GM18505 (cell line): ENCODE results near the gene AGAP1.

ENCODE experiments used
- ATAC-seq: cut with Tn5 transposase; IDR thresholded peaks from one replicate; pipeline ENCODE4 v1.9.1; 2021; ENCODE audit not compliant: unreplicated experiment
- POLR2A ChIP-seq: IDR thresholded peaks from 4 replicates; pipeline ENCODE4 v1.6.1; 2011; ENCODE audit warnings: borderline replicate concordance; ENCODE audit not compliant: insufficient read depth, insufficient read length; ENCODE audit errors: extremely low read depth

Gene AGAP1

DNA sequence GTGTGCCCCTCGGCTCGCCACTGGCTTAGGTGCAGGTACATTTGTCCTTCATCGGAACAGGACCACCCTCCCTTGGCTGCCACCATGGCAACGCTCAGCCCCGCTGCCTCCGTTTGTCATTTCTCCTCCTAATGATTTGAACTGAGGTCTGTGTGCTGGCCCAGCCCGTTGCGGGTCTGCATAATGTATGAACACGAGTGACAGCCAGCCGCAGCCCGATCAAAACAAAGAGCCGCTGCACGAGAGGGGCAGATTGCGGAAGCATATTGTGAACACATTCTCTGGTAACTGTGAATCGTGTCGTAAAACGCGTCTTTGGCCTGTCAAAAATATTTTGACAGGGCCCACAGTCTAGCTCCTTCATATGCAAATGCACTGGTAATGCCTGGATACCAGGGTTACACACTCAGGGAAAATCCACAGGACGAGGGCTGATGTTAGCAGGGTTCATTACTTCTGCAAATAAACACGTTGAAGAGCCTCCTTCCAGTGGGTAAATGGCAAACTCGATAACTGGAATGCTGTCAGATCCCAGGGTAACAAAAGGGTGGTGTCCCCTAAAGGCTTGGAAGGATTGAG lies 137.0 kb downstream of the AGAP1 start:
- no peak for ATAC-seq

DNA sequence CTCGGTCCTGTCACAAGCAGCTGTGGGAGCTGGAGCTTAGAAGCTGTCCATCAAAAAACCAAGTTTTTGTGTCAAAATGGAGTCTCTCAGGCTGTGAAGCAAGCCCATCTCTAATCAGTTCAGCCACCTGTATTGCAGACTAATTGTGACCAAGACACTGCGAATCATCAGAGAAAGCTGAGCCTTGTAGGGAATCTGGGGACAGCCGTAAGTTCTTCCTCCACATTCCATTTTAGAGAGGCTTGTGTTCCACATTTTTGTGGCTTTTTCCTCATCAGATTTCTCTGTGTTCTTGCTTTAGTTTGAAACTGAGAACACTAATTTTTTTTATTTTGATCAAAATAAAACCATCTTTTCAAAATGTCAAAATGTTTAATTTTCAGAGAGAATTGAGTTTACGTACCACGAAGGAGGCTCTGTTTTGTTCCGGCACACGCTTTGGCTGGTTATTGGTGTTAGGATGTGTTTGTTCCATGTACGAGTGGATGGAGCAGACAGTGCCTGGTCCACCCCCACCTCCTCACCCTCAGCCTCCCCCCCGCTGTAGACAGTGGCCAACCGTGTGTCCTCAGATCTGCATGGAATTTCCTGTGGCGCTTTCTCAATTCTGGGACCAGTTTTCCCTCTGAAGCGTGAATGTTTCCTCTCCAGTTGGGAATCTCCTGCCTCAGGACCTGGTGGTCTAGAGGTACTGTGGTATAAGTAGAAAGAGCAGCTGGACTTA lies 140.8 kb downstream of the AGAP1 start:
- TF ChIP-seq POLR2A = no peak
- no peak for ATAC-seq

More for the DNA sequence above, 137.0 kb downstream of the AGAP1 start:
- TF ChIP-seq POLR2A = no peak

DNA sequence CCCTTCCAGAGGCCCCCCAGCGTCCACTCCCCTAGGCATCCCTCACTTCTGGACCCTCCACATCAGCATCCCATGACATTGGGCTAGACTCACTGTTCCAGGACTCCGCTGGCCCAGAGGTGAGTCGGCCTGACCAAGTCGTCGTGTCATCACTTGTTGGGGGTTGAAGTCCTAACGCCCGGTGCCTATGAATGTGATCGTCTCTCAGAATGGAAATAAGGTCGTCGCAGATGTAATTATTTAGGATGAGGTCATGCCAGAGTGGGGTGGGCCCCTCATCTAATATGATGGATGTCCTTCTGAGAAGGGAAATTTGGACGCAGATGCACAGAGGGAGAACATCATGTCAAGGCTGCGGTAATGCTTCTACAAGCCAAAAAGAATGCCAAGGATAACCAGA lies 142.7 kb downstream of the AGAP1 start:
- TF ChIP-seq POLR2A = no peak
- no peak for ATAC-seq

DNA sequence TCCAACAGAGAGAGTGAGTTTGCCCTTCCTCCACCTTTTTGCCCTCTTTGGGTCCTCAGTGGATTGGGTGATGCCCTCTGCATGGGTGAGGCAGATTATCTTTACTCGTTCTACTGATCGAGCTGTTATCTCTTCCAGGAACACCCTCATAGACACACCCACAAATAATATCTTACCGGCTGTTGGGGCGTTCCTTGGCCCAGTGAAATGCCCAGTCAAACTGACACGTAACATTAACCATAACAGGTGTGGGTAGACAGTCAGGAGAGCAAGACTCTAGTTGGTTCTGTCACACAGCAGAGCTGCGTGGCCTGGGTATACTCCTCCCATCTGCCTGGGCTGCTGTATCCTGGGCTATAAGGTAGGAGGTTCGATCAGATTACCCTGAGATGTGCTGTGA lies 144.1 kb downstream of the AGAP1 start:
- ATAC-seq = no peak
- TF ChIP-seq POLR2A = no peak

DNA sequence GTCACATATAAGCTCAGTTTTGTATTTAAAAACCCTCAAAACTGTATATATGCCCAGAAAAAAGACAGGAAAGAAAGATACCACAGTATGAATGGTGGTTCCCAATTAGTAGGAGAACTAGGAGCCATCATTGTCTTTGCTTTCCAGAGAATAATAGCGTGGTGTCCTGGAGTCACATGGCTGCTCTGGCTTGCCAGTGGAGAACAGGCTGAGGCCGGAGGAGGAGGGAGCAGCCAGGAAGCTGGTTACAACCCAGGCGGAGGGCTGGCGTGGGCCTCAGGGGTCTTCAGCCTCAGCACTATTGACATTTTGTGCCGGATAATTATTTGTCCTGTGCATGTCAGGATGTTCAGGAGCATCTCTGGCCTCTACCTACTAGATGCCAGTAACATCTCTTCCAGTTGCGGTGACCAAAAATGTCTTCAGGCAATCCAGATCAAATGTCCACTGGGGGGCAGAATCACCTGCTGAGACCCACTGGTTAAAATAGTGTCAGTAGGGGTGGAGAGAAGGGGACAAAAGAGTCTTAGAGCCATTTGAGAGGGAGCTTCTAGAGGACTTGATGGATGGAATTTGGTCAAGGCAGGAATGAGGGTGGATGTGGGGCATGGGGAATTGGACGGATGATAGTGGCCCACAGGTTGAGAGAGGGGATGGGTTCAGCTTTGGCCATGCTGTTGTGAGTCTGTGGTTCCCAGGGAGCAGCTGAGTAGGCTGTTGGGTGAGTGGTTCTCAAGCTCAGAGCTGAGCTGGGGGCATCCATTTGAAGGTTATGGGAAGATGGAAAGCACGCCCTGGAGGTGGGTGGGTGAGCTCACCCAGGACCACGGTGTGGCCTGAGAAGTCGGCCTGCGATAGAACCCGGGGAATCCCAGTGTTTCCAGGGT lies 144.9 kb downstream of the AGAP1 start:
- ATAC-seq = no peak
- TF ChIP-seq POLR2A = no peak

DNA sequence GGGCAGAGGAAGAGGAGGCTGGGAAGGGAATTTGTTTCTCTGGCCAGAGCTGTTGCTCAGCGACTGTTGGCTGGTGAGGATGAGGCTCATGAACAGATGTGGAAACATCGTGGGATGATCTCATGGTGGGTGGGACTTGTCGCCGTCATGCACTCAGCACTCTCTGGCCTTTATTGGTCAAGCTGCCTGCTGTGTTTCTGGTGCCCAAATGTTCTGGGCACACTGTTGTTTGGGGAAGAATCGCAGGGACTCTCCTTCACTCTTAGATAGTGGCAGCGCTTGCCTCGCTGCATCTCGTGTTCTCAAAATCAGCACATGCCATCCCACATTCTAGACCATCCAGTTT lies 145.6 kb downstream of the AGAP1 start:
- TF ChIP-seq POLR2A = no peak
- ATAC-seq = no peak

DNA sequence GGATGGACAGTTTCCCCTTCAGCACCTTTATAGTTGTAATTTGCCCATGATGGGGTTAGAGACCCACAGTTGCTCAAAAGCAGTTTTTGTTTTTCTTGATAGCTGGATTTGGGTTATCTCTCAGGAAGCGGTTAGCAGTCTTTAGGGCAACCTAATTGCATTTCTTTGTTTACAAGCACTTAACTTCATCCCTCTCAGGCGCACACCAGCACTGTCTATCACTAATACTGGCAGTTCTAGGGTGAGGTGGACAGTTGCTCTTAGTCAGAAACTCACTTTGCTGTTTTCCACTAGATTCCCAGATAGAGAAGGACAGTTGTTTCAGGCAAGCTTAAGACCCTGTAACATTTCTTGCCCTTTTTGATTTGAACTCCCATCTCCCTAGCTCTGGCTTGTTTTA lies 146.0 kb downstream of the AGAP1 start:
- no peak for TF ChIP-seq POLR2A
- ATAC-seq = no peak

DNA sequence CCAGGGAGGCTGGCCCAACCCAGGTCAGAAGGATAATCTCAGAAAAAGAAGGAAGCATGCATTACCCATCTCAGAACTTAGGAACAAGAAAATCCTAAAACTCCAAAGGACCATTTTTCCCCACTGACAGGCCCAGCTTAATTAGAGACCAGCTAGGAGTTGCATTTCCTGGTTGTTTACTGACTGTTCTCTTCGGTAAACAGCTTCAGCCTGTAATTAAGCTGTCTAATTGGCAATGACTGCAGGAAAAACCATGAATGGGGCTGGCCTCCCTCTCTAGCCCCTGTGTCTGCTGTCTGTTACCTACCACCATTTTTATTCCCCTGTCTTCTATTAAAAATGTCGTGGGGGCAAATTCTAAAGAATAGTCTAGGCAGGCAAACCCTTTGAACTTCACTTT lies 146.5 kb downstream of the AGAP1 start:
- TF ChIP-seq POLR2A = no peak
- ATAC-seq = no peak

DNA sequence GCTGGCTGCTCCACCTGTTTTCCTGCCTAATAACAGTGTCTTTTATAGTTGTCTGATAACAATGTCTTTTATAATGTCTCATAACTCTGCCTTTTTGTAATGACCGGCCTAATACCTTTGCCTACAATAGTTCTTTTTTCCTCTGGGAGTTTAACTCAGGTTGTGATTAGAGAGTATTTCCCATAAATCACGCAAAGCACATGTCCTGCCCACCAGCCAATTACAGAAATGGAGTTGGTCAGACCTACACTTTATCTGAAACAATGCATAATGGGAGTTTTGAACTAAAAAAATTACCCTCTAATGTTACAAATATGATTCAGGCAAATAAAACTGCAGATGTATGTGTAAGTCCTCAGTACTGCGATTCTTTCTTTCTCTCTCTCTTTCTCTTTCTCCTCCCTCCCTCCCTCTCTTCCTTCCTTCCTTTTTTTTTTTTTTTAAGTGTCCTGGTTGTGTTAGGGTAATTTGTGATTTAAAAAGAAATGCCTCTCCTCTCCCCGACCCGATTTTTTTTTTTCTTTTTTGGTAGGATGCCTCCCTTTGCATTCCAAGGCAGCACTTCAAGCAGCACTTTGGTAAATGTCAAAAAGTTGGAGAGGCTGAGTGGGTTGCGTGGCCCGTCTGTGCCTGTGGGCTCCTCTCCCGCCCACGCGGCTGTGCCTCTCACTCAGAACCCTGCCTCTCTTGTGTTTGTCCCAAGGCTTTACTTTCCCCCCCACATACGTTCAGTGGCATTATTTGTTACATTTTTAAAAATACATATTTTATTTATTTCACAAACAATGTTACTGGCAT lies 147.3 kb downstream of the AGAP1 start:
- TF ChIP-seq POLR2A = no peak
- ATAC-seq = no peak

DNA sequence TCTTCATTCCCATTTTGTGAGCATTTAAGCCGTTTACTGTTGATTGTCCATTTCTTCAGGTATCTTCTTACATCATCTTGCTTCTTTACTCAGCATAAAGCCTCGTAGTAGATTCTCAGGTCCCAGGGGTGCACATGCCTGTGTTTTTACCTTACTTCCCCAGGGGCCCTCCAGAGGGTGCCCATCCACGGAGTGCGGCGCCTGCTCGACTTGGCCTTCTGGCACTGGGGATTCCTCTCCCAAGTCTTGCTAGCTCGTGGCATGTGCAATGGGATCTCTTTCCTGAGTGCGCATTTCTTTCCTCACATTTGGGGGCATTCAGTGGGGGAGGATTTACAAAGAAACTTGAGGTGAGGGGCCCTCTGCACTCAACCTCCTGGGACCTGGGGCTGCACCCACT lies 148.1 kb downstream of the AGAP1 start:
- no peak for ATAC-seq
- no peak for TF ChIP-seq POLR2A

DNA sequence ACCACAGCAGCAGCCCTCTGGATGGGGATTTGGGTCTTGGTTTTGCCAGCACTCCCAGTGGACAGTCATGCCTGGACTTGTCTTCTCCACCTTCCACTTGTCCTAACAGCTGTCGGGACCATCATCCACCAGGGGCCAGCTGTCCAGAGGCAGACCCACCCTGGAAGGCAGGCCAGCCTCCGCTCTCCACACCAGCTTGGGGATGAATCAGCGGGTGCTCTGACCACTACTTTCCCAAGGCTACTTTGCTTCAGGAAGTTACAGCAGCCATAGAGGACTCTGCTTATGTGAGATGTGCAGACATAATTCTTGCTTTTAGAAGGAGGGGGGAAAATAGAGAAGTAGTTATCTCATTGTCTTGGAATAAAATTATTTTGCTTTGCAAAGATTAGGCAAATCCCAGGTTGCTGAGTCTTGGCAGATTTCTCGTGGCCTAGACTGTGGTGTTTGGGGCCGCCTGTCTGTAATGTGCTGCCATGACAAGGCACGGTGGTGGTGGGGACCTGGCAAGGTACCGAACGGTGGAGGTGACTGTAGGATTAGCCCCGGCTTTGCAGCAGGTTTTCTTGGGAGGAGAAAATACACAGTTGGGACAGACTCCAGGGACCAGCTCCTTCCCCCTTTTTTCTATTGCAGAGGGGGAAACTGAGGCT lies 148.7 kb downstream of the AGAP1 start:
- no peak for TF ChIP-seq POLR2A
- ATAC-seq = no peak

DNA sequence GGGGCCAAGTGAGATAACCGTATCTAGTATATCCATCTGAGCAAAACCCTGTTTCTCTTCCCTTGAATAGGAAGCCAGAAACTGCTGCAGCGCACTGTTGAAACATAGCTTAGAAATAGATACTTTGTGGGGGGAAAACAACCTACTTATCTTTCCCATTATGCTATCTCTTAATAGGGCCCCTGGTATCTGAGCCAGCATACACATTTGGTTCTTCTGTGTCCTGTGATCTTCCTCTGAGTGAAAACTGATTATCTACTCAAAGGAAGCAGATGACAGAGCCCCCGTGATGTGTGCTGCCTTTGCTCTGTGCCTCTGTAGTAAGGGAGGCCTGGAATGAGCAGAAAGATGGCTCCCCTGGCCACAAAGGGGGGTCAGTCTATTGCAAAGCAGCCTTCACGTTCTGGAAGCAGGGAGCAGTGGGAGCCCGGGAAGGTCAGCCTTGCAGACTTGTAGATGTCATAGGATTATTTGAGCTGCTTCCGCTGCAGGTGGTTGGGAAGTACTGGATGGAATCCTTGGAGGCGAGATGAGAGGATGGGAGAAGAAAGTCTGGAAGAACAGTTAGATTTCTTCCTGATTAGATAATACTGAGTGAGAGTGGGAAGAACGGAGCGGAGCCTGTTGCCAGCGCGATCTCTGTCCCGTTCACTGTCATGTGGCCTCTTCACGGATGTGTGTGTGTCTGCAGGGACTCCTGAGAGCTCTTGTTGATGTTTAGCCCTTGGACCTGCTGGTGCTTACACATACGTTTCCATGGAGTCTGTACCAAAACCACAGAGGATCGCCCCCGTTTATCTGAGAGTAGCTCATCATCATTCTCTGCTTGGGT lies 150.1 kb downstream of the AGAP1 start:
- no peak for TF ChIP-seq POLR2A
- no peak for ATAC-seq
